Suprapubic skin (tissue), 4 donors: ENCODE measurements around the gene EPPIN. TPM values are rescaled to one million over a fixed set of nuclear protein-coding genes. Genes with fewer than 3 reads are reported as not detected.
"Not testable (repeated sequence)": the region's sequence is repeated elsewhere in the genome, so short reads cannot be mapped to it uniquely, and the experiment has no call there.

ENCODE experiments used
- DNase-seq, 2 donors: peaks; one replicate each; pipeline ENCODE4 v3.0.0-alpha.2; 2019; ENCODE audit warnings: low spot score in 2 of 2
- H3K27ac ChIP-seq: fragments of 200-600 bp; sonication (generic); one replicate; pipeline ENCODE4 v1.5.1; 2019
- H3K27me3 ChIP-seq: fragments of 200-600 bp; sonication (generic); one replicate; pipeline ENCODE4 v1.5.1; 2019
- H3K36me3 ChIP-seq: fragments of 200-600 bp; sonication (generic); one replicate; pipeline ENCODE4 v1.5.1; 2019
- H3K4me1 ChIP-seq: fragments of 200-600 bp; sonication (generic); one replicate; pipeline ENCODE4 v1.5.1; 2019
- H3K4me3 ChIP-seq: fragments of 200-600 bp; sonication (generic); one replicate; pipeline ENCODE4 v1.5.1; 2019; ENCODE audit warnings: mild to moderate bottlenecking
- H3K9me3 ChIP-seq: fragments of 200-600 bp; sonication (generic); one replicate; pipeline ENCODE4 v1.5.1; 2019
- EP300 ChIP-seq: sonication (generic); formaldehyde crosslinking; IDR thresholded peaks from one replicate; pipeline ENCODE4 v1.6.1; 2017; ENCODE audit warnings: antibody characterized with exemption
- POLR2A ChIP-seq, 2 donors: fragments of 450-650 bp; IDR thresholded peaks; one replicate each; pipeline ENCODE4 v1.6.1; 2017; ENCODE audit warnings: antibody characterized with exemption in 2 of 2, mild to moderate bottlenecking in 2 of 2, moderate library complexity in 2 of 2
- POLR2AphosphoS5 ChIP-seq, 3 donors: sonication (generic); formaldehyde crosslinking; IDR thresholded peaks; one replicate each; pipeline ENCODE4 v1.6.1; 2017; ENCODE audit warnings: antibody characterized with exemption in 3 of 3
- WGBS: methylation state at CpG from one replicate; pipeline ENCODE4 v1.1.5; 2018; 5-methylcytosine and 5-hydroxymethylcytosine counted together
- total RNA-seq, 4 donors: library from RNA; depleted of rRNA; stranded (reverse); fragments of >200 nt; gene quantifications; one replicate each; pipeline ENCODE4 v1.1.0, GENCODE V29; 2016
- TF ChIP-seq, protein P1 (sequence below), 2 donors: fragments of 200-600 bp in 1 of 2; fragments of 450-650 bp in 1 of 2; sonication (generic) in 1 of 2; IDR thresholded peaks; one replicate each; pipeline ENCODE4 v1.5.1; 2016 to 2019; ENCODE audit warnings: antibody characterized with exemption in 2 of 2, mild to moderate bottlenecking in 1 of 2, moderate library complexity in 1 of 2

EPPIN gene
- total RNA-seq, 4 donors from 2014 or later, result 0.42 TPM; not detected in 3

DNA sequence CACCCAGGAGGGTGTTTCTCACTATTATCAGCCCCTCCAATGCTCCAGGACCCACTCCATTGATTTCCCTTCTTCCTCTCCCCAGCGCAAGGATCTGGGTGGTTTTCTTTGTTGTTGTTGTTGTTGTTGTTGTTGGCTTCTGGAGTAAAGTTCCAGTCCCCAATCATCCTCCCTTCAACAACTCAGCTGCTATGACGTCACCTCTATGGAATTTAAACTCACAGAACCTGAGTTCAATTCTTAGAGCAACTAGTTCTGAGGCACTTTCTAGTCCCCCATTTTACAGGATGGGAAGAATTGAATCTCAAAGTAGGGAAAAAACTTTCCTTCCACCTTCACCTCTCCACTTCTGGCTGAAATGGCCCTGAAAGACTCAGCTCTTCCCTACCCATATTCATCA lies 41.6 kb upstream of the EPPIN start:
- H3K27me3 ChIP-seq, result peaks cover 3% of the 10 kb centered on the region
- no peak overlapping the region for H3K27ac ChIP-seq
- H3K9me3 ChIP-seq, result no peaks in the 10 kb centered on the region
- no peak overlapping the region for H3K4me3 ChIP-seq
- TF ChIP-seq POLR2AphosphoS5 (IDR thresholded peaks at IDR 0.05) (no peak), EP300 (no peak), POLR2A (IDR thresholded peaks at IDR 0.05) (no peak)
- TF ChIP-seq, protein P1, sequence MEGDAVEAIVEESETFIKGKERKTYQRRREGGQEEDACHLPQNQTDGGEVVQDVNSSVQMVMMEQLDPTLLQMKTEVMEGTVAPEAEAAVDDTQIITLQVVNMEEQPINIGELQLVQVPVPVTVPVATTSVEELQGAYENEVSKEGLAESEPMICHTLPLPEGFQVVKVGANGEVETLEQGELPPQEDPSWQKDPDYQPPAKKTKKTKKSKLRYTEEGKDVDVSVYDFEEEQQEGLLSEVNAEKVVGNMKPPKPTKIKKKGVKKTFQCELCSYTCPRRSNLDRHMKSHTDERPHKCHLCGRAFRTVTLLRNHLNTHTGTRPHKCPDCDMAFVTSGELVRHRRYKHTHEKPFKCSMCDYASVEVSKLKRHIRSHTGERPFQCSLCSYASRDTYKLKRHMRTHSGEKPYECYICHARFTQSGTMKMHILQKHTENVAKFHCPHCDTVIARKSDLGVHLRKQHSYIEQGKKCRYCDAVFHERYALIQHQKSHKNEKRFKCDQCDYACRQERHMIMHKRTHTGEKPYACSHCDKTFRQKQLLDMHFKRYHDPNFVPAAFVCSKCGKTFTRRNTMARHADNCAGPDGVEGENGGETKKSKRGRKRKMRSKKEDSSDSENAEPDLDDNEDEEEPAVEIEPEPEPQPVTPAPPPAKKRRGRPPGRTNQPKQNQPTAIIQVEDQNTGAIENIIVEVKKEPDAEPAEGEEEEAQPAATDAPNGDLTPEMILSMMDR (IDR thresholded peaks at IDR 0.05), result no peak
- 62% methylated on average over 2 of the region's 2 CpGs for WGBS
- H3K4me1 ChIP-seq, result no peaks in the 10 kb centered on the region
- H3K36me3 ChIP-seq, result no peaks in the 10 kb centered on the region
- DNase-seq, result no peak

DNA sequence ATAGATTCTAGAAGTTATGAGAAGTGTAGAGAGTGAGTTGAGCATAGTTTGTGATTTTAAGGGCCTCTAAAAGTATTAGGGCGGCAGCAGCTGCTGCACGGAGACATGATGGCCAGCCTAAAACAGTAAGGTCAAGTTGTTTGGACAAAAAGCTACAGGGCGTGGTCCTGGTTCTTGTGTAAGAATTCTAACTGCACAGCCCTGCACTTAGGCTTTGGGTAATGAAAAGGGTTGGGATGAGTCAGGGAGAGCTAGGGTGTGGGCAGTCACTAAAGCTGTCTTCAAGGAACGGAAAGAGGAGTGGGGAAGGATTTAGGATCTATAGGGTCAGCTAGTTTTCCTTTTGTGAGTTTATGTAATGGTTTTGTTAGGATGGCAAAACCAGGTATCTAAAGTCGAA lies 38.8 kb upstream of the EPPIN start:
- WGBS, result 74% methylated on average over 5 of the region's 5 CpGs
- H3K9me3 ChIP-seq, H3K27ac ChIP-seq, H3K4me3 ChIP-seq, DNase-seq, H3K27me3 ChIP-seq, H3K4me1 ChIP-seq, H3K36me3 ChIP-seq: not testable (repeated sequence)

DNA sequence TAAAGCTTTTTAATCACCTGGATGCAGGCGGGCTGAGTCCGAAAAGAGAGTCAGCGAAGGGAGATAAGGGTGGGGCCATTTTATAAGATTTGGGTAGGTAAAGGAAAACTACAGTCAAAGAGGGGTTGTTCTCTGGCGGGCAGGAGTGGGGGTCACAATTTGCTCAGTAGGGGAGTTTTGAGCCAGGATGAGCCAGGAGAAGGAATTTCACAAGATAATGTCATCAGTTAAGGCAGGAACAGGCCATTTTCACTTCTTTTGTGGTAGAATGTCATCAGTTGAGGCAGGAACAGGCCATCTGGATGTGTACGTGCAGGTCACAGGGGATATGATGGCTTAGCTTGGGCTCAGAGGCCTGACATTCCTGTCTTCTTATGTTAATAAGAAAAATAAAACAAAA lies 37.1 kb upstream of the EPPIN start:
- 90% methylated on average over 5 of the region's 5 CpGs for WGBS
- H3K27ac ChIP-seq, H3K4me1 ChIP-seq: not testable (repeated sequence)

DNA sequence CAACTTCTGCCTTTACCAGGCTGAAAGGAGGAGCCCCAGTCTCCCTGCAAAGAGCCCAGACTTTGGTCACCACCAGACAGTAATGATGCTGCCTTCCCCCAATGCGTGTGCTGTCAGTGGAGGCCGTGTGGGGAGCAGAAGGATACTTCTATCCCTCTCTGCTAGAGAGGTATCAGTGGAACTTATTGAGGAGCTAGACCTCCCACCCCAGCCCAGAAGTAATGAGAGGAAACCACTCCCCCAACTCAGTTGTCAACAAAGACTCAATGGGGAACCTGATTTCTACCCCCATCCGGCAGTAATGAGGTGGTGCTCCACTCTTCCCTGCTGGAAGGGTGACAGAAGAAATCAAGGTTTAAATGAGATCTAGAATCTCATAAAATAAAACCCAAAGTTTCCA lies 36.3 kb upstream of the EPPIN start:
- Histone ChIP-seq H3K9me3 (no peaks in the 10 kb centered on the region), H3K27me3 (peaks cover 17% of the 10 kb centered on the region), H3K27ac (no peak overlapping the region), H3K4me1 (no peaks in the 10 kb centered on the region), H3K36me3 (no peaks in the 10 kb centered on the region), H3K4me3 (no peak overlapping the region)
- WGBS, result 84% methylated on average over 3 of the region's 3 CpGs
- TF ChIP-seq EP300, result no peak
- TF ChIP-seq, protein P1 (IDR thresholded peaks at IDR 0.05), result no peak
- TF ChIP-seq POLR2AphosphoS5 (IDR thresholded peaks at IDR 0.05), result no peak
- no peak for TF ChIP-seq POLR2A (IDR thresholded peaks at IDR 0.05)
- no peak for DNase-seq

More for the DNA sequence above, 37.1 kb upstream of the EPPIN start:
- peaks cover 12% of the 10 kb centered on the region for H3K27me3 ChIP-seq
- H3K9me3 ChIP-seq, H3K4me3 ChIP-seq, H3K36me3 ChIP-seq, DNase-seq: not testable (repeated sequence)

DNA sequence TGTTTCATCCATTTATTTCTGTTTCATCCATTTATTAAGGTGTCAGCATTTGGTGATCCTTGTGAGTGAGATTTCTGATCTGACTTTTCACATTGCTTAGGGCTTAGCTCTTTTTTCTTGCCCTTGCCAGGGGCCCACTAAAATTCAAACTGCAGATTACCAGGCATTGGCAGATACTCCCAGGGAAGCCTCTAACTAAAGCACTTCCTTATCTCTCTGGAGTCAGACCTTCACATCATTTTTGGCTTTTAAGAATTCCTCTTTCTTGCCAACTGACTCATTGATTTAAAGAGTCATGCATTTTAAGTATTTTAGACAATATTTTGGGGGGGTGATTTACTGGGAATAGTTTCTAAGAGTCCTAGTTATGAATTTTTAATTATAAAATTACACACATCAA lies 34.5 kb upstream of the EPPIN start:
- Histone ChIP-seq H3K27me3 (peaks cover 15% of the 10 kb centered on the region), H3K4me3 (no peak overlapping the region), H3K9me3 (no peaks in the 10 kb centered on the region), H3K4me1 (no peaks in the 10 kb centered on the region), H3K36me3 (no peaks in the 10 kb centered on the region), H3K27ac (no peak overlapping the region)
- DNase-seq, result no peak
- TF ChIP-seq POLR2A (IDR thresholded peaks at IDR 0.05), result no peak
- TF ChIP-seq POLR2AphosphoS5 (IDR thresholded peaks at IDR 0.05), result no peak
- TF ChIP-seq, protein P1 (IDR thresholded peaks at IDR 0.05), result no peak
- no peak for TF ChIP-seq EP300

DNA sequence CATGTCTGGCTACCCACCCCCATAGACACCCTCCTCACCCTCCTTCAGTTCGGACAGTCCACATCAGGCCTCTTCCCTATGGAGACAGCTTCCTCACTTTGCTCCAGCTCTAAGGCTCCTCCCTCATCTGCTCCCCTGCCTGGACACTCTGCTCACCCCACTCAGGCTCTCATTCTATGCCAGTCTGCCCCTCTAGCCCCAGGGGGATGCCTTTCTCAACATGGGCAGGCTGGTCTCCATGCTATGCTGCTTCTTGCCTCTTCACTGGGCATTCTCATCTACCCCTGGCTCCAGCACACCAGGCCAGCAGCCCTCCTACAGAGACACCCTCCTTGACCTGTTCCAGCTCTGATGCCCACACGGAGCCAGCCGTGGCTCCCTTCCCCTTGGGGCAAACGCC lies 32.0 kb upstream of the EPPIN start, which contains the start of gene WFDC8:
WFDC8 (minus strand) TSS at position 101 of the 400 bp plus-strand sequence; CDS start at position 64, 37 bp downstream.
- Histone ChIP-seq H3K4me1 (no peaks in the 10 kb centered on the region), H3K27me3 (peaks cover 15% of the 10 kb centered on the region), H3K36me3 (no peaks in the 10 kb centered on the region), H3K9me3 (no peaks in the 10 kb centered on the region), H3K4me3 (no peak within 1 kb of the TSS), H3K27ac (no peak within 1 kb of the TSS)
- DNase-seq, result no peak
- WGBS, result 61% methylated on average over 4 of the region's 4 CpGs
- TF ChIP-seq POLR2AphosphoS5 (IDR thresholded peaks at IDR 0.05), result no peak
- TF ChIP-seq EP300, result no peak
- TF ChIP-seq POLR2A (IDR thresholded peaks at IDR 0.05), result no peak
- TF ChIP-seq, protein P1 (IDR thresholded peaks at IDR 0.05), result no peak
